Hepatocyte (in vitro differentiated cells): Measurements from ENCODE around the gene CNMD. TPM values are rescaled to one million over a fixed set of nuclear protein-coding genes. Genes with fewer than 3 reads are reported as not detected.

Source experiments
- DNase-seq: peaks from one replicate; pipeline ENCODE4 v3.0.0-alpha.2; 2016; ENCODE audit warnings: low spot score
- H2AFZ ChIP-seq: fragments of 200-600 bp; sonication (generic); 2 replicates; pipeline ENCODE4 v1.6.0; 2016; ENCODE audit warnings: antibody characterized with exemption, mild to moderate bottlenecking
- H3K27ac ChIP-seq: fragments of 200-600 bp; sonication (generic); 2 replicates; pipeline ENCODE4 v1.5.1; 2016; ENCODE audit warnings: mild to moderate bottlenecking
- H3K27me3 ChIP-seq: fragments of 200-600 bp; sonication (generic); 2 replicates; pipeline ENCODE4 v1.6.1; 2016
- H3K36me3 ChIP-seq: fragments of 200-600 bp; sonication (generic); replicated peaks from 2 replicates; pipeline ENCODE4 v1.5.1; 2016; ENCODE audit warnings: low read depth; ENCODE audit not compliant: insufficient read depth
- H3K4me1 ChIP-seq: fragments of 200-600 bp; sonication (generic); 2 replicates; pipeline ENCODE4 v1.5.1; 2016; ENCODE audit warnings: mild to moderate bottlenecking, moderate library complexity; ENCODE audit not compliant: insufficient read depth
- H3K4me2 ChIP-seq: fragments of 200-600 bp; sonication (generic); 2 replicates; pipeline ENCODE4 v1.6.0; 2016
- H3K4me3 ChIP-seq: fragments of 200-600 bp; sonication (generic); 2 replicates; pipeline ENCODE4 v1.5.1; 2016; ENCODE audit warnings: mild to moderate bottlenecking
- H3K79me2 ChIP-seq: fragments of 200-600 bp; sonication (generic); 2 replicates; pipeline ENCODE4 v1.6.0; 2017; ENCODE audit warnings: mild to moderate bottlenecking
- H3K9me2 ChIP-seq: fragments of 200-600 bp; sonication (generic); replicated peaks from 2 replicates; pipeline ENCODE4 v1.6.0; 2017; ENCODE audit warnings: mild to moderate bottlenecking; ENCODE audit not compliant: insufficient read depth
- H3K9me3 ChIP-seq: fragments of 200-600 bp; sonication (generic); 2 replicates; pipeline ENCODE4 v1.5.1; 2016; ENCODE audit warnings: low read depth, mild to moderate bottlenecking
- H4K20me1 ChIP-seq: fragments of 200-600 bp; sonication (generic); 2 replicates; pipeline ENCODE4 v1.6.0; 2016; ENCODE audit warnings: mild to moderate bottlenecking; ENCODE audit not compliant: insufficient read depth, poor library complexity, severe bottlenecking
- EZH2 ChIP-seq: fragments of 200-600 bp; sonication (generic); IDR thresholded peaks from 2 replicates; pipeline ENCODE4 v1.6.1; 2016; ENCODE audit warnings: antibody characterized with exemption, mild to moderate bottlenecking, borderline replicate concordance
- EZH2phosphoT487 ChIP-seq: fragments of 200-600 bp; sonication (generic); IDR thresholded peaks from one replicate; pipeline ENCODE4 v1.6.1; 2018; ENCODE audit warnings: antibody characterized with exemption, mild to moderate bottlenecking, low read depth, moderate library complexity; ENCODE audit not compliant: unreplicated experiment, severe bottlenecking
- WGBS: methylation state at CpG from one replicate; pipeline ENCODE4 v1.1.6; 2016; ENCODE audit warnings: low lambda C conversion rate; ENCODE audit errors: missing lambda C conversion rate; 5-methylcytosine and 5-hydroxymethylcytosine counted together
- polyA plus RNA-seq: library from polyadenylated mRNA; unstranded; fragments of >200 nt; fragmentation: Nextera tagmentation; extraction: Ambion mirVana; gene quantifications from 2 replicates; pipeline ENCODE4 v1.2.1, GENCODE V29; 2016
- total RNA-seq: library from RNA; depleted of rRNA; stranded (reverse); fragments of >200 nt; gene quantifications from 2 replicates; pipeline ENCODE4 v1.2.3, GENCODE V29; 2014
- TF ChIP-seq, protein P1 (sequence below): fragments of 200-600 bp; sonication (generic); IDR thresholded peaks from 2 replicates; pipeline ENCODE4 v1.5.1; 2016; ENCODE audit warnings: antibody characterized with exemption, mild to moderate bottlenecking; ENCODE audit not compliant: poor library complexity

CNMD gene
- total and polyA plus RNA-seq, 2 experiments from 2014 or later: 0.47 TPM; not detected in 1

DNA sequence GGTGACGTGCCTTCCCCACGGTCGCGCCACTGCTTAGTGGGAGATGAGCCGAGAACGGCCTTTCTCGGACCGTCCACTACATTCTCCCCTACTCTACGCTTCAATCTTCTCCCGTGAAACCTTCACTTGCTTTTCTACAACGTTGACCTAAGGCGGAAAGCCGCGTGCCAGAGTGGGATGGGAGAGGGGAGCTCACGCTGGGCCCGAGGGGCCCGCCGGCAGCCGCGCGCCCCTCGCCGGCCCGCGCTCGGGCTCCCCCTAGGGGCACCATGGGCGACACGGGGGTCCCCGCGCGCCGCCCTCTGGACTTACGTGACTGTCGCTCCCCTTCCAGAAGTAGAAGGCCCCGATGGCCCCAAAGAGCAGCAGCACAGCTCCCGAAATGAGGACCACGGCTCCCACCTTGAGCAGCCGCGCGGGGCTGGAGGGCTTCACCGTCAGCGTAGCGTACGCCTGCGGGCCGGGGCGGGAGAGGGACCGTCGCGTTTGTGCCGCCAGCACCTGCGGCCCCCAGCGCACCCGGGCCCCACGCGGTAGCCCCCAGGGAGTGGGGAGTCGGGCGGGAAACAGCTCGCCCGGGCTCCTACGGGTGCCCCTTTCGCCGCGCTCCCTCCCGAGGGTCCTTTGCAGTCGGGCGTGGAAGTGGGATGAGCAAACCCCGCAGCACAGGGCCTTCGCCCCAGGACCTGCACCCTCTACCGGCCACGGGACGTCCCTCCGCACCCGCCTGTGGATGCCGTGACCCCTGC lies 727 bp downstream of the CNMD start:
- no peaks in the 10 kb centered on the region for H3K36me3 ChIP-seq
- H3K4me2 ChIP-seq: peak overlapping the region; percentile 99
- TF ChIP-seq, protein P1, sequence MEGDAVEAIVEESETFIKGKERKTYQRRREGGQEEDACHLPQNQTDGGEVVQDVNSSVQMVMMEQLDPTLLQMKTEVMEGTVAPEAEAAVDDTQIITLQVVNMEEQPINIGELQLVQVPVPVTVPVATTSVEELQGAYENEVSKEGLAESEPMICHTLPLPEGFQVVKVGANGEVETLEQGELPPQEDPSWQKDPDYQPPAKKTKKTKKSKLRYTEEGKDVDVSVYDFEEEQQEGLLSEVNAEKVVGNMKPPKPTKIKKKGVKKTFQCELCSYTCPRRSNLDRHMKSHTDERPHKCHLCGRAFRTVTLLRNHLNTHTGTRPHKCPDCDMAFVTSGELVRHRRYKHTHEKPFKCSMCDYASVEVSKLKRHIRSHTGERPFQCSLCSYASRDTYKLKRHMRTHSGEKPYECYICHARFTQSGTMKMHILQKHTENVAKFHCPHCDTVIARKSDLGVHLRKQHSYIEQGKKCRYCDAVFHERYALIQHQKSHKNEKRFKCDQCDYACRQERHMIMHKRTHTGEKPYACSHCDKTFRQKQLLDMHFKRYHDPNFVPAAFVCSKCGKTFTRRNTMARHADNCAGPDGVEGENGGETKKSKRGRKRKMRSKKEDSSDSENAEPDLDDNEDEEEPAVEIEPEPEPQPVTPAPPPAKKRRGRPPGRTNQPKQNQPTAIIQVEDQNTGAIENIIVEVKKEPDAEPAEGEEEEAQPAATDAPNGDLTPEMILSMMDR: peak; percentile 55
- TF ChIP-seq EZH2 (peak; percentile 53), EZH2phosphoT487 (no peak)
- peak overlapping the region; percentile 38 for H3K4me3 ChIP-seq
- 5% methylated on average over 72 of the region's 75 CpGs for WGBS
- H3K9me2 ChIP-seq: no peaks in the 10 kb centered on the region
- no peaks in the 10 kb centered on the region for H3K4me1 ChIP-seq
- no peak overlapping the region for H3K27ac ChIP-seq
- peak; percentile 47 for DNase-seq
- H3K9me3 ChIP-seq: no peaks in the 10 kb centered on the region
- peaks cover 52% of the 10 kb centered on the region for H3K27me3 ChIP-seq
- H4K20me1 ChIP-seq: no peaks in the 10 kb centered on the region
- peak overlapping the region; percentile 90 for H2AFZ ChIP-seq
- no peaks in the 10 kb centered on the region for H3K79me2 ChIP-seq

DNA sequence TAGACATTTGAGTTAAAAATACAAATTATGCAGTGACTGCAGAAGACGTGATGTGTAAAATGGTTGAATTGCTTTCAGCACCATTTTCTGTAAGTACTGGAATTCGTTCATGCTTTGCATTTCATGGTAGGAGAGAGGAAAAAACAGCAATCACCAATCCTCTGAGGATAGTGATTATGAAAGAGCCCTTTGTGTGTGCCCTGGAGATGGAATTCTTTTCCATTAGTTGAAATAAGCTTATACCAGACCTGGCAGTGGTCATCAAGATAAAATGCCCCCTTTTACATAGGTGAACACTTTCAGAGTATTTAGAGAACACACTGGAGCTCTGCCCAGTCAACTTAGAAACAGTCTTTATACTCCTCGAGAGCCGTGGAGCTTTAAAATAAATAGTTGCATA lies 1.7 kb downstream of the CNMD start:
- Histone ChIP-seq H3K36me3 (no peaks in the 10 kb centered on the region), H3K9me2 (no peaks in the 10 kb centered on the region), H3K27me3 (peaks cover 52% of the 10 kb centered on the region), H3K4me3 (no peak overlapping the region), H2AFZ (no peak overlapping the region), H3K27ac (no peak overlapping the region), H3K4me1 (no peaks in the 10 kb centered on the region), H3K9me3 (no peaks in the 10 kb centered on the region), H4K20me1 (no peaks in the 10 kb centered on the region), H3K4me2 (peak overlapping the region; percentile 99), H3K79me2 (no peaks in the 10 kb centered on the region)
- 51% methylated on average over 4 of the region's 4 CpGs for WGBS
- no peak for DNase-seq
- TF ChIP-seq, protein P1: no peak
- TF ChIP-seq EZH2: no peak
- no peak for TF ChIP-seq EZH2phosphoT487

DNA sequence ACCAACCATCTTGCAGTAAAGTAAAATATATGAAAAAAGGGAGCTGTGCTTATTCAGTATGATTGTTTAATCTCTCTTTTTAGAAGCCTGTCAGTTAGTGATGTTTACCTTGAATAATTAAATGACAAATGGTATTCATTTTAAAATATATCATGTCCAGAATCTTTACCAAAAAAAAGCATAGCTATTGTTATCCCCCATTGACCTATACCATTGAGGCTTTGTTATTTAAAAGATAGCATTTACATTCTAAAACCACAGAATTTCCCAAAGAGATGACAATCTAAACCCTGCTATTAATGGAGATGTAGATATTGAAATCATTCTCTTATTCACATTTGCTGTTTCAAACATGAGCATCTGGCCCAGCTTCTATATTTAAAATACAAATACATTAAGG lies 2.2 kb downstream of the CNMD start:
- H4K20me1 ChIP-seq: no peaks in the 10 kb centered on the region
- H3K79me2 ChIP-seq: no peaks in the 10 kb centered on the region
- no peak for DNase-seq
- H3K36me3 ChIP-seq: no peaks in the 10 kb centered on the region
- no peak overlapping the region for H3K4me3 ChIP-seq
- H2AFZ ChIP-seq: no peak overlapping the region
- TF ChIP-seq EZH2 (no peak), EZH2phosphoT487 (no peak)
- TF ChIP-seq, protein P1: no peak
- no peaks in the 10 kb centered on the region for H3K9me3 ChIP-seq
- no peak overlapping the region for H3K27ac ChIP-seq
- no peaks in the 10 kb centered on the region for H3K4me1 ChIP-seq
- H3K9me2 ChIP-seq: no peaks in the 10 kb centered on the region
- no peak overlapping the region for H3K4me2 ChIP-seq
- H3K27me3 ChIP-seq: peaks cover 51% of the 10 kb centered on the region
